ENCODE results near the gene ZNF835. TPM values are rescaled to one million over a fixed set of nuclear protein-coding genes. Genes with fewer than 3 reads are reported as not detected.

The ZNF835 gene
- total and polyA plus RNA-seq, 8 donors, result 0.31 to 0.92 (median 0.48) TPM; not detected in 3

- 62 to 75% (median 66%) methylated on average over 3 of the region's 3 CpGs for WGBS, 5 donors
- Histone ChIP-seq H3K36me3 (no peaks in the 10 kb centered on the region), H3K4me1 (no peaks in the 10 kb centered on the region), H3K27me3 (no peaks in the 10 kb centered on the region), H3K9me3 (peaks cover 0 to 59% (median 22%) of the 10 kb centered on the region in 4 donors), H3K27ac (no peak overlapping the region), H3K4me3 (no peak overlapping the region)
- TF ChIP-seq POLR2AphosphoS5 (IDR thresholded peaks at IDR 0.05) (no peak), EP300 (IDR thresholded peaks at IDR 0.05) (no peak), POLR2A (IDR thresholded peaks at IDR 0.05) (no peak), CTCF (IDR thresholded peaks at IDR 0.05) (no peak)
- intact Hi-C loops (cut with DNase I; ENCODE audit: low total_unique reads), result no loop called here
- DNase-seq, result peak in 1 of 2 donors; percentile 24
Observed at GRCh38 chr19:56699552-56699951, 28.0 kb upstream of the ZNF835 start.

DNA sequence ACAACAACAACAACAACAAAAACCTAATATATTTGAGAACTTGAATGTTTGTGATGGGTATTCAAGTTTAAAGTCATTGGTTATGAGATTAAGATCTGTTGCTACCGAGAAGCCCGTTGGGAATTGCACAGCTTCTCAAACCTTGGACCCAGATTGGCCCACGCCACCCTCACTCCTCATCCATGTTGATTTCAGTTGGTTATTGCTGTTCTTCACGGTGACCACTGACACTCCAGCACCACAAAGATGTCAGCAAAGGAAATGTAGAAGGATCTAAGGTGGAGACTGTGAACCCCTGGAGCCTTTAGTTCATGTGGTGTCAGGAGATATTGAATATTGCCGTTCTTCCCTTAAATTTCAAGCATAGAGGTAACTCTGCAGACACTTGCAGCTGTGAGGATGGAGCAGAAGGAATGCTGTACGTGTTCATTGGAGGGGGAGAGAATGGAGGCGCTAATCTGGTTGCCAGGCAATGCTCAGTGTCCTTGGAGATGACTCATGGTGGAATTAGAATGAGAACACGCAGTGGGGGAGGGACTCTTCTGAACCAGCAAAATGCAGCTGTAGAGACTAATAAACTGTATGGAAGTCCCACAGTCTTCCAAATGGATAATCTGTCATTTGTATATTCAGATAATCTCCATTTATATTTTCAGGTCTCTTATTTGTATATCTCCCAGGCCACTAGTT, 20.8 kb upstream of the ZNF835 start:
- peak in 1 of 2 donors; percentile 64 for DNase-seq
- Histone ChIP-seq H3K36me3 (peaks cover 0 to 8% (median 0%) of the 10 kb centered on the region in 4 donors), H3K27me3 (no peaks in the 10 kb centered on the region), H3K27ac (no peak overlapping the region), H3K9me3 (peaks cover 0 to 26% (median 12%) of the 10 kb centered on the region in 4 donors), H3K4me3 (no peak overlapping the region), H3K4me1 (no peaks in the 10 kb centered on the region)
- intact Hi-C loops (cut with DNase I; ENCODE audit: low total_unique reads), result no loop called here
- no peak for TF ChIP-seq POLR2A (IDR thresholded peaks at IDR 0.05)
- no peak for TF ChIP-seq CTCF (IDR thresholded peaks at IDR 0.05)
- TF ChIP-seq POLR2AphosphoS5 (IDR thresholded peaks at IDR 0.05), result no peak
- no peak for TF ChIP-seq EP300 (IDR thresholded peaks at IDR 0.05)
- WGBS, 5 donors, result 55 to 68% (median 59%) methylated on average over 8 of the region's 8 CpGs

- no peaks in the 10 kb centered on the region for H3K27me3 ChIP-seq
- no peak for TF ChIP-seq CTCF (IDR thresholded peaks at IDR 0.05)
- no peak for TF ChIP-seq EP300 (IDR thresholded peaks at IDR 0.05)
- no peak for TF ChIP-seq POLR2AphosphoS5 (IDR thresholded peaks at IDR 0.05)
- TF ChIP-seq POLR2A (IDR thresholded peaks at IDR 0.05), result no peak
- peaks cover 0 to 19% (median 0%) of the 10 kb centered on the region in 4 donors for H3K36me3 ChIP-seq
- 74 to 79% (median 77%) methylated on average over 10 of the region's 10 CpGs for WGBS, 5 donors
- peak in 1 of 2 donors; percentile 9 for DNase-seq
- H3K9me3 ChIP-seq, result peaks cover 0 to 29% (median 12%) of the 10 kb centered on the region in 4 donors
- intact Hi-C loops (cut with DNase I; ENCODE audit: low total_unique reads), result no loop called here
- H3K27ac ChIP-seq, result no peak overlapping the region
- H3K4me1 ChIP-seq, result no peaks in the 10 kb centered on the region
- H3K4me3 ChIP-seq, result no peak overlapping the region
Observed at GRCh38 chr19:56690670-56691069, 19.1 kb upstream of the ZNF835 start.

- WGBS, 5 donors, result 73 to 79% (median 76%) methylated on average over 10 of the region's 10 CpGs
- Histone ChIP-seq H3K4me3 (no peak overlapping the region), H3K27me3 (no peaks in the 10 kb centered on the region), H3K27ac (no peak overlapping the region), H3K4me1 (no peaks in the 10 kb centered on the region), H3K9me3 (peaks cover 0 to 27% (median 7%) of the 10 kb centered on the region in 4 donors), H3K36me3 (peaks cover 0 to 24% (median 0%) of the 10 kb centered on the region in 4 donors)
- TF ChIP-seq POLR2A (IDR thresholded peaks at IDR 0.05), result no peak
- TF ChIP-seq CTCF (IDR thresholded peaks at IDR 0.05), result no peak
- no peak for TF ChIP-seq POLR2AphosphoS5 (IDR thresholded peaks at IDR 0.05)
- no peak for TF ChIP-seq EP300 (IDR thresholded peaks at IDR 0.05)
- DNase-seq, result no peak
- intact Hi-C loops (cut with DNase I; ENCODE audit: low total_unique reads), result no loop called here
Observed at GRCh38 chr19:56689198-56689597, 17.6 kb upstream of the ZNF835 start.
